Measurements from ENCODE around the gene TAS1R1. TPM values are rescaled to one million over a fixed set of nuclear protein-coding genes. Genes with fewer than 3 reads are reported as not detected.
A peak's percentile ranks its signal among the peaks of the same experiment; 100 is the strongest.

TAS1R1 gene
- polyA plus RNA-seq, 1 donor from 2014 or later = not detected

DNA sequence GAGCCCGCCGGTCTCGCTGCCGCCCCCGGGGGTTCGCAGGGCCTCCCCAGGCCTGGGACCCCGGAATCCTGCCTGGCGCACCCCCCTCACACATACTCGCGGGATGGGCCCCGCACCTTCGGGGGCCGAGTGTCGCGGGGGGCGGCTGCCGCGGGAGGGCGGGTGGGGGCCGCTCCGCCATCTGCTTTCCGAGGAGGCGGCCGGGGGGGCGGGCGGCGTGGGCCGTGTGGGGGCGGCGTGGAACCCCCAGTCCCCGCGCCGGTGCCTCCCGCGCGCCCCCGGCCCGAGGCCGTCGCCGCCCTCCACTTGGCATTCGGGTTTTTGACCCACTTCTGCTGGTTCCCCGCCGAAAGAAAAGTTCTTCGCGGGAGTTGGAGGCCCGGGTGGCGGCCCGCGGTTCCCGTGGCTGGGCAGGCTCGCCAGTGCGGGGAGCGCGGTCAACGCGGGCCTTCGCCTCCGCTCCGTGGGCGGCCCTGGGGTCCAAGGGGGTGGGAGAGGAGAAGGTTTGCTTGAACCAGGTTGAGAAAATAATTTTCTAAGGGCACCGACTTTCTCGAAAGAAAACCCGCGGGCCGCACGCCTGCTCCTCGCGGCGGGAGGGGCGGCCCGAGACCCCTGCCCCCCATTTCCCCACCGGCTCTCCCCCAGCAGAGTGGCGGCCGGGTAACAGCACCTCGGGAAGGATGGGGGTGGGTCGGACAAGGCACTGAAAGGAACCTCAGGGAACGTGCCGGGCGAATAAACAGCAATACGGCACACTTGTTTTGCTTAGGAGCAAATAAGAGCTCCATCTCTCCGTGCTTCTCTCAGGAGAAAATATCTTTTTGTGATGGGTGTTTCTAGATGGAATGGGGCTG is 60.0 kb downstream of the TAS1R1 start:
- Histone ChIP-seq H3K9me3 (ENCODE audit: low read length) (no peaks in the 10 kb centered on the region), H2AFZ (ENCODE audit: low read depth, low read length) (no peak overlapping the region), H3K27me3 (ENCODE audit: insufficient read depth, low read depth, low read length) (no peaks in the 10 kb centered on the region), H3K4me3 (ENCODE audit: low read length) (peak overlapping the region; percentile 75), H3K4me2 (ENCODE audit: low read length) (peak overlapping the region; percentile 15), H3K27ac (ENCODE audit: low read length) (no peak overlapping the region), H3K9ac (ENCODE audit: low read length) (peak overlapping the region; percentile 84), H3K36me3 (ENCODE audit: insufficient read depth, low read length) (no peaks in the 10 kb centered on the region), H4K20me1 (ENCODE audit: insufficient read depth) (peaks cover 8% of the 10 kb centered on the region), H3K79me2 (replicated peaks; ENCODE audit: insufficient read depth, low read length) (peaks cover 19% of the 10 kb centered on the region), H3F3A (ENCODE audit: insufficient read depth, low read length, poor library complexity, severe bottlenecking) (no peaks in the 10 kb centered on the region), H3K9me2 (ENCODE audit: insufficient read depth, low read length) (no peaks in the 10 kb centered on the region)
- no peak for TF ChIP-seq MXI1 (conservative IDR thresholded peaks at IDR 0.05; ENCODE audit: poor library complexity, severe bottlenecking)
- no peak for TF ChIP-seq EZH2 (IDR thresholded peaks at IDR 0.05; ENCODE audit: borderline replicate concordance, insufficient read depth, low read length, poor library complexity, severe bottlenecking)
- TF ChIP-seq, protein P1, sequence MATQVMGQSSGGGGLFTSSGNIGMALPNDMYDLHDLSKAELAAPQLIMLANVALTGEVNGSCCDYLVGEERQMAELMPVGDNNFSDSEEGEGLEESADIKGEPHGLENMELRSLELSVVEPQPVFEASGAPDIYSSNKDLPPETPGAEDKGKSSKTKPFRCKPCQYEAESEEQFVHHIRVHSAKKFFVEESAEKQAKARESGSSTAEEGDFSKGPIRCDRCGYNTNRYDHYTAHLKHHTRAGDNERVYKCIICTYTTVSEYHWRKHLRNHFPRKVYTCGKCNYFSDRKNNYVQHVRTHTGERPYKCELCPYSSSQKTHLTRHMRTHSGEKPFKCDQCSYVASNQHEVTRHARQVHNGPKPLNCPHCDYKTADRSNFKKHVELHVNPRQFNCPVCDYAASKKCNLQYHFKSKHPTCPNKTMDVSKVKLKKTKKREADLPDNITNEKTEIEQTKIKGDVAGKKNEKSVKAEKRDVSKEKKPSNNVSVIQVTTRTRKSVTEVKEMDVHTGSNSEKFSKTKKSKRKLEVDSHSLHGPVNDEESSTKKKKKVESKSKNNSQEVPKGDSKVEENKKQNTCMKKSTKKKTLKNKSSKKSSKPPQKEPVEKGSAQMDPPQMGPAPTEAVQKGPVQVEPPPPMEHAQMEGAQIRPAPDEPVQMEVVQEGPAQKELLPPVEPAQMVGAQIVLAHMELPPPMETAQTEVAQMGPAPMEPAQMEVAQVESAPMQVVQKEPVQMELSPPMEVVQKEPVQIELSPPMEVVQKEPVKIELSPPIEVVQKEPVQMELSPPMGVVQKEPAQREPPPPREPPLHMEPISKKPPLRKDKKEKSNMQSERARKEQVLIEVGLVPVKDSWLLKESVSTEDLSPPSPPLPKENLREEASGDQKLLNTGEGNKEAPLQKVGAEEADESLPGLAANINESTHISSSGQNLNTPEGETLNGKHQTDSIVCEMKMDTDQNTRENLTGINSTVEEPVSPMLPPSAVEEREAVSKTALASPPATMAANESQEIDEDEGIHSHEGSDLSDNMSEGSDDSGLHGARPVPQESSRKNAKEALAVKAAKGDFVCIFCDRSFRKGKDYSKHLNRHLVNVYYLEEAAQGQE (IDR thresholded peaks at IDR 0.05; ENCODE audit: borderline replicate concordance) = no peak
- TF ChIP-seq, protein P2, sequence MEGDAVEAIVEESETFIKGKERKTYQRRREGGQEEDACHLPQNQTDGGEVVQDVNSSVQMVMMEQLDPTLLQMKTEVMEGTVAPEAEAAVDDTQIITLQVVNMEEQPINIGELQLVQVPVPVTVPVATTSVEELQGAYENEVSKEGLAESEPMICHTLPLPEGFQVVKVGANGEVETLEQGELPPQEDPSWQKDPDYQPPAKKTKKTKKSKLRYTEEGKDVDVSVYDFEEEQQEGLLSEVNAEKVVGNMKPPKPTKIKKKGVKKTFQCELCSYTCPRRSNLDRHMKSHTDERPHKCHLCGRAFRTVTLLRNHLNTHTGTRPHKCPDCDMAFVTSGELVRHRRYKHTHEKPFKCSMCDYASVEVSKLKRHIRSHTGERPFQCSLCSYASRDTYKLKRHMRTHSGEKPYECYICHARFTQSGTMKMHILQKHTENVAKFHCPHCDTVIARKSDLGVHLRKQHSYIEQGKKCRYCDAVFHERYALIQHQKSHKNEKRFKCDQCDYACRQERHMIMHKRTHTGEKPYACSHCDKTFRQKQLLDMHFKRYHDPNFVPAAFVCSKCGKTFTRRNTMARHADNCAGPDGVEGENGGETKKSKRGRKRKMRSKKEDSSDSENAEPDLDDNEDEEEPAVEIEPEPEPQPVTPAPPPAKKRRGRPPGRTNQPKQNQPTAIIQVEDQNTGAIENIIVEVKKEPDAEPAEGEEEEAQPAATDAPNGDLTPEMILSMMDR (IDR thresholded peaks at IDR 0.05; ENCODE audit: poor library complexity, severe bottlenecking) = no peak
- TF ChIP-seq EP300 (conservative IDR thresholded peaks at IDR 0.05; ENCODE audit: poor library complexity, severe bottlenecking) = no peak
- TF ChIP-seq TAF1 (IDR thresholded peaks at IDR 0.05; ENCODE audit: low read depth) = no peak
- no peak for TF ChIP-seq RAD21 (conservative IDR thresholded peaks at IDR 0.05)
- TF ChIP-seq SMC3 (conservative IDR thresholded peaks at IDR 0.05; ENCODE audit: poor library complexity) = no peak
- TF ChIP-seq POLR2AphosphoS5 (IDR thresholded peaks at IDR 0.05) = no peak

DNA sequence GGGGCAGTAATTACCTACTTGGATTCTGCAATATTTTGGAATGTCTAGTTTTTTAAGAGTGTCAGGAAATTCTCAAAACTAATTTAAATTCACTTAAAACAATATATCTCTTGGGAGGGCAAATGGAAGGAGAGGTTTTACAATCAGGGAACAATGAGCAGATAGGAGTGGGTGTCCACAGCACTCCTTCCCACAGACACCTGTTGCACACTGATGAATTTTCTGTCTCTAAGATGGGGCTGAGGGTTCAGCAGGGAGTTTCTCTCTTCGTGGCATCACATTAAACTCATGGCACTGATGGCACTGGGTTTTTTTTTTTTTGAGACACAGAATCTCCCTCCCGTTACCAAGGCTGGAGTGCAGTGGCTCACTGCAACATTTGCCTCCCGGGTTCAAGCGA is 63.9 kb downstream of the TAS1R1 start:
- Histone ChIP-seq H3K27ac (ENCODE audit: low read length) (no peak overlapping the region), H3F3A (ENCODE audit: insufficient read depth, low read length, poor library complexity, severe bottlenecking) (no peaks in the 10 kb centered on the region), H3K9me3 (ENCODE audit: low read length) (no peaks in the 10 kb centered on the region), H3K9me2 (ENCODE audit: insufficient read depth, low read length) (no peaks in the 10 kb centered on the region), H3K27me3 (ENCODE audit: insufficient read depth, low read depth, low read length) (no peaks in the 10 kb centered on the region), H2AFZ (ENCODE audit: low read depth, low read length) (no peak overlapping the region), H3K4me2 (ENCODE audit: low read length) (no peak overlapping the region), H3K4me3 (ENCODE audit: low read length) (no peak overlapping the region), H3K36me3 (ENCODE audit: insufficient read depth, low read length) (no peaks in the 10 kb centered on the region), H3K79me2 (replicated peaks; ENCODE audit: insufficient read depth, low read length) (peaks cover 16% of the 10 kb centered on the region), H4K20me1 (ENCODE audit: insufficient read depth) (peaks cover 8% of the 10 kb centered on the region), H3K9ac (ENCODE audit: low read length) (no peak overlapping the region)
- TF ChIP-seq, protein P2 (IDR thresholded peaks at IDR 0.05; ENCODE audit: poor library complexity, severe bottlenecking) = no peak
- TF ChIP-seq SMC3 (conservative IDR thresholded peaks at IDR 0.05; ENCODE audit: poor library complexity) = no peak
- no peak for TF ChIP-seq EP300 (conservative IDR thresholded peaks at IDR 0.05; ENCODE audit: poor library complexity, severe bottlenecking)
- TF ChIP-seq, protein P1 (IDR thresholded peaks at IDR 0.05; ENCODE audit: borderline replicate concordance) = no peak
- no peak for TF ChIP-seq RAD21 (conservative IDR thresholded peaks at IDR 0.05)

Data from neural cell (in vitro differentiated cells).